Heart left ventricle (tissue), 13 donors: ENCODE measurements around the gene MRPL55.

Source experiments
- POLR2A ChIP-seq, 2 donors: fragments of 450-650 bp; IDR thresholded peaks; one replicate each; pipeline ENCODE4 v1.6.1; 2017; ENCODE audit warnings: antibody characterized with exemption in 2 of 2, mild to moderate bottlenecking in 2 of 2, moderate library complexity in 2 of 2
- TF ChIP-seq, protein P1 (sequence below), 12 donors: fragments of 200-600 bp; sonication (generic) in 4 of 12; IDR thresholded peaks; one replicate each; pipeline versions ENCODE4 v1.5.0 to v1.8.0; 2018 to 2022; ENCODE audit warnings: antibody characterized with exemption in 12 of 12, mild to moderate bottlenecking in 5 of 12
- donor health status: ischemic (EF 13 %, LVEDD 7.1; RV severe dilation, severe dysfunction).
- donor health status: DM: no; HTN: yes; CAD: no.
- donor health status: DM: no; HTN: no; CAD: no.
- donor health status: ischemic (EF 25% LVEDD 6.9; RV normal size, moderate dysfunction).
- donor health status: ischemic (EF 25% LVEDD 5.7; RV mildly dilated, moderate dysfunction).
- donor health status: ischemic (EF 35%, LVEDD 5.7; RV mildly dilated, moderate dysfunction).
- donor health status: nonischemic (EF 11% LVEDD 7.7; RV severe dilation, severe dysfunction).
- donor health status: DM: yes; HTN: yes; CAD: no.
- donor health status: PGD.
- donor health status: ischemic (EF 29% LVEDD 5.4; RV normal size, mild dysfunction).
- donor health status: nonischemic (EF 23%, LVEDD 6.1; RV moderate dilation, normal function).

DNA sequence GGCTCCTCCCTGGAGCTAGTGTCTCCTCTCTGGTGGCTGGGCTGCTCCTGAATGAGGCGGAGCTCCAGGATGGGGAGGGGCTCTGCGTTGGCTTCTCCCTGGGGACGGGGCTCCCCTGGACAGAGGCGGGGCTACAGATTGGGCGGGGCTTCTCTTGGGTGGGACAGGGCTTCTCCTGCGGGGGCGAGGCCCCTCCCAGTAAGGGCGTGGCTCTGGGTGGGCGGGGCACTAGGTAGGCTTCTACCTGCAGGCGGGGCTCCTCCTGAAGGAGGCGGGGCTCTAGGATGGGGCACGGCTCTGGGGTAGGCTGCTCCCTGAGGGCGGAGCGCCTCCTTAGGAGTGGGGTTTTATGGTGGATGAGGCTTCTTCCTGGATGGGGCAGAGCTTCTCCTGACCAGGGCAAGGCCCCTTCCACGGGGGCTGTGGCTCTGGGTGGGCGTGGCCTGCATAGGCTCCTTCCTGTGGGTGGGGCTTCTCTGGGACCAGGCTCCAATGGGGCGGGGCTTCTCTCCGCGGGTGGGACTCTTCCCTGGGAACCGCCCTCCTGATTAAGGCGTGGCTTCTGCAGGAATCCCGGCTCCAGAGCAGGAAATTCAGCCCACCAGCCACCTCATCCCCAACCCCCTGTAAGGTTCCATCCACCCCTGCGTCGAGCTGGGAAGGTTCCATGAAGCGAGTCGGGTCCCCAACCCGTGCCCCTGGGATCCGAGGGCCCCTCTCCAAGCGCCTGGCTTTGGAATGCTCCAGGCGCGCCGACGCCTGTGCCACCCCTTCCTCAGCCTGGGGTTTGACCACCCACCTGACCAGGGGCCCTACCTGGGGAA, 49.3 kb downstream of the MRPL55 start:
- TF ChIP-seq POLR2A (IDR thresholded peaks at IDR 0.05) = no peak
- TF ChIP-seq, protein P1, sequence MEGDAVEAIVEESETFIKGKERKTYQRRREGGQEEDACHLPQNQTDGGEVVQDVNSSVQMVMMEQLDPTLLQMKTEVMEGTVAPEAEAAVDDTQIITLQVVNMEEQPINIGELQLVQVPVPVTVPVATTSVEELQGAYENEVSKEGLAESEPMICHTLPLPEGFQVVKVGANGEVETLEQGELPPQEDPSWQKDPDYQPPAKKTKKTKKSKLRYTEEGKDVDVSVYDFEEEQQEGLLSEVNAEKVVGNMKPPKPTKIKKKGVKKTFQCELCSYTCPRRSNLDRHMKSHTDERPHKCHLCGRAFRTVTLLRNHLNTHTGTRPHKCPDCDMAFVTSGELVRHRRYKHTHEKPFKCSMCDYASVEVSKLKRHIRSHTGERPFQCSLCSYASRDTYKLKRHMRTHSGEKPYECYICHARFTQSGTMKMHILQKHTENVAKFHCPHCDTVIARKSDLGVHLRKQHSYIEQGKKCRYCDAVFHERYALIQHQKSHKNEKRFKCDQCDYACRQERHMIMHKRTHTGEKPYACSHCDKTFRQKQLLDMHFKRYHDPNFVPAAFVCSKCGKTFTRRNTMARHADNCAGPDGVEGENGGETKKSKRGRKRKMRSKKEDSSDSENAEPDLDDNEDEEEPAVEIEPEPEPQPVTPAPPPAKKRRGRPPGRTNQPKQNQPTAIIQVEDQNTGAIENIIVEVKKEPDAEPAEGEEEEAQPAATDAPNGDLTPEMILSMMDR (IDR thresholded peaks at IDR 0.05) = no peak
